HT1080 (cell line): ENCODE data around the gene ABCC5. TPM values are rescaled to one million over a fixed set of nuclear protein-coding genes. Genes with fewer than 3 reads are reported as not detected.
"Not testable (repeated sequence)": the region's sequence is repeated elsewhere in the genome, so short reads cannot be mapped to it uniquely, and the experiment has no call there.

Experiments used
- DNase-seq: peaks from one replicate; pipeline ENCODE4 v3.0.0-alpha.2; 2015; ENCODE audit warnings: low read depth
- small RNA-seq: library from RNA; depleted of rRNA; stranded (forward); fragments of <200 nt; gene quantifications from one replicate; pipeline ENCODE3, GENCODE V24; 2014
- total RNA-seq: library from RNA; depleted of rRNA; stranded (reverse); fragments of >200 nt; shearing (Covaris generic); gene quantifications from 2 replicates; pipeline ENCODE4 v1.2.3, GENCODE V29; 2014; rRNA removed

ABCC5 gene
- total RNA-seq, 1 experiment from 2014 or later, result 18.2 TPM

DNA sequence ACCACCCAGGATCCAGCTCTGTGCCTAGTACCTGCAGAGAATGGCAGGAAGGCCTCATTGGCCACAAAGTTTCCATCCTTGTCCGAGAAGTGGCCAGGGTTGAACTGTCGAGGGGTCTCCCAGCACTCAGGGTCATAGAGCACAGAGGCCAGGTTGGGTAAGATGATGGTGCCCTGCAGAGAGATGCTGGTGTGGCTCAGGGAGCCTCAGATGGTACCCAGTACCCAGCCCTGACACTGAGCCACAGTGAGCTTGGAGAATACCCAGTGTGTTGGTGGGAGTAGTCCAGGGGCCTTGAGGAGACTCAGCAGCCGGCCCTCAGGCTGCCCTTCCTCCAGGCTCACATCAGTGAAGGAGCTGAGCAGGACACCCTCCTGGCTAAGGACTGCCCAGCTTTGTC is 121.5 kb downstream of the ABCC5 start:
- no peak for DNase-seq

- no peak for DNase-seq
These were observed 121.9 kb downstream of the ABCC5 start for GRCh38 chr3:183895774-183896173.

- peak; percentile 71 for DNase-seq
These were observed 122.4 kb downstream of the ABCC5 start for GRCh38 chr3:183895296-183895695.

- no peak for DNase-seq
These were observed 125.0 kb downstream of the ABCC5 start for GRCh38 chr3:183892610-183893214.

DNA sequence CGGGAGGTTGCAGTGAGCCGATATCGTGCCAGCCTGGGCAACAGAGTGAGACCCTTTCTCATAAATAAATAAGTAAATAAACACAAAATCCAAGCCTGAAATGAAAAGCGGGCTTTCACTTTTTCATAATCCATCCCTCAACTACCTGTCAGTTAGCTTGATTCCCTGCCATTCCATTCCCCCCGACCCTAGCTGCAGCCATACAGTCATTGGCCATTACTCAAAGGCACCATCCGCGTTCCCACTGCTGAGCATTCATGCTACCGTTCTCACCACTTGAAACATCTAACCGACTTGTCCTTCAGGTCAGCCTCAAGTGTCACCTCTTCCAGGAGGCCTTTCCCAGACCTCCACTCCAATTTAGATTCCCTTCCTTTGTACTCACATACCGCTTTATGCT is 131.9 kb downstream of the ABCC5 start:
- no peak for DNase-seq

- DNase-seq, result peak; percentile 97
These were observed 133.0 kb downstream of the ABCC5 start, which contains the start of gene PARL for GRCh38 chr3:183884427-183885296. TSS of gene PARL (minus strand) at chr3:183884880. CDS start at chr3:183884846, 34 bp downstream.

DNA sequence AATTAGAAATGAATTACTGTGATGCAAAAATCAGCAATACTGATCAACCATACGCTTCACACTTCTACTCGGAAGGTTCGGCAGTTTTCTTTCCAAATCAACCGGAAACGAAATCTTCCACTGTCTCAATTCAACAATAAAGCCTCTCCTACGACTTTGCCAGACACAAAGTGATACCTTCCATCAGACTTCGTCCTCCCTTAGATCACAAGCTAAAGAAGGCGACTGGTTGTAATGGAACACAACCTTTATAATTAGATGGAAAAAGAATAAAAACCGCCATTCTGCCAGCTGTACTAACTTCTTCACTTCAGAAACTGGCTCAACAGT is 133.6 kb downstream of the ABCC5 start:
- DNase-seq, result no peak

DNA sequence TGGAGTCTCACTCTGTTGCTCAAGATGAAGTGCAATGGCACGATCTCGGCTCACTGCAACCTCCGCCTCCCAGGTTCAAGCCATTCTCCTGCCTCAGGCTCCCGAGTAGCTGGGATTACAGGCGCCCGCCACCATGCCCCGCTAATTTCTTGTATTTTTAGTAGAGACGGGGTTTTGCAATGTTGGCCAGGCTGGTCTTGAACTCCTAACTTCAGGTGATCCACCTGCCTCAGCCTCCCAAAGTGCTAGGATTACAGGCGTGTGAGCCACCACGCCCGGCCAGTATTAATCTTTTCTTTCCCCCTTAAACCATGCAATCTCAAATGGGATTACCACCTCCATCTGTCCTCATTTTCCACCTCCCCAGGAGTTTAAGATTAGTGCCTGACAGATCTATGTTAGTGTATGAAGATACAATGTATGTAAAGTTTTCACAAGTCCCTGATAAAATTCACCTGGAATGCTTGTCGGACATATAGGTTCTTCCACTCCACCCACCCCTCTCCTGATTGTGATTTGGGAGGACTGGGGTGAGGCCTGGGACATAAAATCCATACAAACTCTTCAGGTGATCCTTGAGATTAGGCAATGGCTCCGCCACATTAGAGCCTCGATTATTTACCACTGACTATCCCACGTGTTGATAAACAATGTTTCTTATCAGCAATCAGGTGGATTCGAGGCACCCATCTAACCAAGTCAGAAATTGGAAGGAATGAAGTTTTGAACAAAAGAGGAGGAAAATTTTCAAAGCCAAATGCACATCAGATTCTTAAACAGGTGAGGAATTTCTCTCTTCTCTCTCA is 134.2 kb downstream of the ABCC5 start:
- DNase-seq, result no peak

- no peak for DNase-seq
These were observed 137.6 kb downstream of the ABCC5 start for GRCh38 chr3:183880121-183880520.

GRCh38 chr3:183879243-183879642 is 138.4 kb downstream of the ABCC5 start:
- DNase-seq, result no peak

DNA sequence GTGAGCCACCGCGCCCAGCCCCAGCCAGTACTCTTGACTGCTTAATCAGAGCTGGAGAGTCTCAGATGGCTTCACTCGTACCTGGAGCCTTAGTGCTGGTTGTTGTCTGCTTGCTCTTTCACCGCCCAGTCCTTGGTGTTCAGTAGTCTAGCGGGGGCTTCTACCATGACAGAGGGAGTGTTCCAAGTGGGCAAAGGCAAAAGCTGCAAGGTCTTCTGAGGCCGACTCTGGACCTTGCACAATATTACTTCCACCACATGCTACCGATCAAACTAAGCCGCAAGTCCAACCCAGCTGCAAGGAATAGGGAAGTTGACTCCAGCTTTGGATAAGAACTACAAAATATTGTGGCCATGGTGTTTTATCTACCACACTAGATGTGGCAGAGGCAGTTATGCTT is 139.6 kb downstream of the ABCC5 start:
- no peak for DNase-seq

DNA sequence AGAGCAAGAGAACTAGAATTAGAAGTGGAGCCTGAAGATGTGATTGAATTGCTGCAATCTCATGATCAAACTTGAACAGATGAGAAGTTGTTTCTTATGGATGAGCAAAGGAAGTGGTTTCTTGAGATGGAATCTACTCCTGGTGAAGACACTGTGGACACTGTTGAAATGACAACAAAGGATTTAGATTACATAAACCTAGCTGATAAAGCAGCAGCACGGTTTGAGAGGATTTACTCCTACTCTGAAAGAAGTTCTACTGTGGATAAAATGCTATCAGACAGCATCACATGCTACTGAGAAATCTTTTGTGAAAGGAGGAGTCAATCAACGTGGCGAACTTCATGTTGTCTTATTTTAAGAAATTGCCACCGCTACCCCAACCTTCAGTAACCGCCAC is 140.5 kb downstream of the ABCC5 start:
- not testable (repeated sequence) for DNase-seq

- no peak for DNase-seq
These were observed 142.3 kb downstream of the ABCC5 start for GRCh38 chr3:183875411-183875810.

DNA sequence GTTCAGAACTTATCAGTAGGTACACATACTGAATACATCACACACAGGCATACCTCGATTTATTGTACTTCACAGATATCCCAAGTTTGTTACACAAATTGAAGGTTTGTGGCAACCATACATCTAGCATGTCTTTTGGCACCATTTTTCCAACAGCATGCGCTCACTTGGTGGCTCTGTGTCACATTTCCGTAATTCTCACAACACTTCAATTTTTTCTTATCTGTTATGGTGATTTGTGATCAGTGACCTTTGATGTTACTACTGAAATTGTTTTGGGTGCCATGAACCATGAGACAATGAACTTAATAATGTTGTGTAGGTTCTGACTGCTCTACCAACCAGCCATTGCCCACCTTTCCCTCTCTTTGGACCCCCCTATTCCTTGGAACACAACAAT is 143.8 kb downstream of the ABCC5 start:
- DNase-seq, result no peak

- no peak for DNase-seq
These were observed 146.1 kb downstream of the ABCC5 start for GRCh38 chr3:183871541-183871940.

DNA sequence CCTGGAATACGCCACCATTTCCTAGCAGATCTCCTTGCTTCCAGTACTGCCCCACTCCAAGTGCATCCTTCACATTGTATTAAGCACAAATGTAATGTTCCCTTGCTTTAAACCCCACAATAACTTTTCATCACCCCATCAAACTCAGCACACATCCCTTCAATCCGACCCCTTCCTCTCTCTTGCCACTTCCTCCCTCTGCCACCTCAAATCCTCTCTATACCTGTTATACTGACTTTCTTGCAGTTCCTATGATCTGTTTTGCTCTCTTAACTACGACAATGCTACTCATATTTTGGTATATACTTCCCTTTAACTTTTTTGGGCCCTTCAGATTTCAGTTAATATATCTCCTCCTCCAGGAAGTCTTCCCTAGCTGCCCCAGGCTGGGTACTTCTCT is 147.1 kb downstream of the ABCC5 start:
- no peak for DNase-seq

Small RNA genes within 50 kb of the gene (small RNA-seq; reads per million reads assigned to genes)
- gene MIR4448, result not detected

Other genes starting within 250 kb of the ABCC5 start
- 1.9 and 8.0 TPM in 2 replicates for gene MAP6D1, start 192.3 kb downstream of the ABCC5 start, total RNA-seq
- 102 and 114 TPM in 2 replicates for gene PARL, start 133.0 kb downstream of the ABCC5 start, total RNA-seq
- gene HTR3D, start 13.9 kb upstream of the ABCC5 start, total RNA-seq, result not detected in 2 replicates
- not detected in 2 replicates for gene HTR3C, start 35.2 kb upstream of the ABCC5 start, total RNA-seq
- not detected in 2 replicates for gene HTR3E, start 79.2 kb upstream of the ABCC5 start, total RNA-seq
- 85.0 and 88.4 TPM in 2 replicates for gene EIF2B5, start 117.5 kb upstream of the ABCC5 start, total RNA-seq
- 38.6 and 46.8 TPM in 2 replicates for gene DVL3, start 137.5 kb upstream of the ABCC5 start, total RNA-seq
- gene AP2M1, start 157.0 kb upstream of the ABCC5 start, total RNA-seq, result 840 and 907 TPM in 2 replicates
- 49.1 and 72.9 TPM in 2 replicates for gene ABCF3, start 168.3 kb upstream of the ABCC5 start, total RNA-seq
- gene VWA5B2, start 211.7 kb upstream of the ABCC5 start, total RNA-seq, result not detected in 2 replicates
- 93.3 and 146 TPM in 2 replicates for gene ALG3, start 231.1 kb upstream of the ABCC5 start, total RNA-seq
- gene EEF1AKMT4, start 231.8 kb upstream of the ABCC5 start, total RNA-seq, result 18.5 TPM in 2 replicates
- 3.6 and 10.5 TPM in 2 replicates for gene CAMK2N2, start 243.7 kb upstream of the ABCC5 start, total RNA-seq